ENCODE measurements around the gene TRABD2A. TPM values are rescaled to one million over a fixed set of nuclear protein-coding genes. Genes with fewer than 3 reads are reported as not detected.
A peak's percentile ranks its signal among the peaks of the same experiment; 100 is the strongest.

Gene TRABD2A
- total RNA-seq, 2 donors from 2014 or later: 10.3 TPM; not detected in 1

- no peaks in the 10 kb centered on the region for H3K27me3 ChIP-seq (replicated peaks; ENCODE audit: insufficient read depth)
- no peaks in the 10 kb centered on the region for H3K9me3 ChIP-seq
- no peak for TF ChIP-seq CTCF (IDR thresholded peaks at IDR 0.05)
- TF ChIP-seq POLR2AphosphoS5 (IDR thresholded peaks at IDR 0.05): no peak
- no peak for TF ChIP-seq POLR2A (IDR thresholded peaks at IDR 0.05)
- no peaks in the 10 kb centered on the region for H3K36me3 ChIP-seq
- no peak overlapping the region for H3K27ac ChIP-seq
- 78% methylated on average over 4 of the region's 4 CpGs for WGBS
- H3K4me3 ChIP-seq: no peak overlapping the region
- intact Hi-C loops (cut with DNase I): no loop called here
- no peaks in the 10 kb centered on the region for H3K4me1 ChIP-seq (replicated peaks)
- no peak for DNase-seq (ENCODE audit: low spot score)
Measured at GRCh38 chr2:84808279-84808678, 72.6 kb downstream of the TRABD2A start.

- H3K4me3 ChIP-seq: no peak overlapping the region
- TF ChIP-seq CTCF (IDR thresholded peaks at IDR 0.05): no peak
- TF ChIP-seq POLR2AphosphoS5 (IDR thresholded peaks at IDR 0.05): peak; percentile 31
- DNase-seq (ENCODE audit: low spot score): peak; percentile 27
- H3K36me3 ChIP-seq: no peaks in the 10 kb centered on the region
- intact Hi-C loops (cut with DNase I): no loop called here
- no peaks in the 10 kb centered on the region for H3K27me3 ChIP-seq (replicated peaks; ENCODE audit: insufficient read depth)
- no peak overlapping the region for H3K27ac ChIP-seq
- WGBS: 22% methylated on average over 4 of the region's 4 CpGs
- no peaks in the 10 kb centered on the region for H3K9me3 ChIP-seq
- no peaks in the 10 kb centered on the region for H3K4me1 ChIP-seq (replicated peaks)
Measured at GRCh38 chr2:84807063-84807485, 73.8 kb downstream of the TRABD2A start.

GRCh38 chr2:84805250-84805958, 75.5 kb downstream of the TRABD2A start:
- intact Hi-C loops (cut with DNase I): no loop called here
- 74% methylated on average over 1 of the region's 1 CpG for WGBS
- TF ChIP-seq CTCF (IDR thresholded peaks at IDR 0.05): no peak
- no peak for TF ChIP-seq POLR2A (IDR thresholded peaks at IDR 0.05)
- no peak for TF ChIP-seq POLR2AphosphoS5 (IDR thresholded peaks at IDR 0.05)

GRCh38 chr2:84801811-84802210, 79.1 kb downstream of the TRABD2A start:
- no peaks in the 10 kb centered on the region for H3K4me1 ChIP-seq (replicated peaks)
- TF ChIP-seq CTCF (IDR thresholded peaks at IDR 0.05) (no peak), POLR2AphosphoS5 (IDR thresholded peaks at IDR 0.05) (peak; percentile 57)
- no peaks in the 10 kb centered on the region for H3K36me3 ChIP-seq
- DNase-seq (ENCODE audit: low spot score): peak; percentile 17
- no peaks in the 10 kb centered on the region for H3K27me3 ChIP-seq (replicated peaks; ENCODE audit: insufficient read depth)
- H3K4me3 ChIP-seq: no peak overlapping the region
- intact Hi-C loops (cut with DNase I): no loop called here
- H3K9me3 ChIP-seq: no peaks in the 10 kb centered on the region
- WGBS: 50% methylated on average over 2 of the region's 2 CpGs
- no peak overlapping the region for H3K27ac ChIP-seq

More at GRCh38 chr2:84805250-84805958, 75.5 kb downstream of the TRABD2A start:
- no peak for DNase-seq (ENCODE audit: low spot score)
- Histone ChIP-seq H3K4me3 (no peak overlapping the region), H3K27ac (no peak overlapping the region), H3K27me3 (replicated peaks; ENCODE audit: insufficient read depth) (no peaks in the 10 kb centered on the region), H3K9me3 (no peaks in the 10 kb centered on the region), H3K36me3 (no peaks in the 10 kb centered on the region), H3K4me1 (replicated peaks) (no peaks in the 10 kb centered on the region)

- H3K27ac ChIP-seq: no peak overlapping the region
- intact Hi-C loops (cut with DNase I): no loop called here
- no peak for DNase-seq (ENCODE audit: low spot score)
- H3K36me3 ChIP-seq: no peaks in the 10 kb centered on the region
- TF ChIP-seq CTCF (IDR thresholded peaks at IDR 0.05) (no peak), POLR2AphosphoS5 (IDR thresholded peaks at IDR 0.05) (no peak), POLR2A (IDR thresholded peaks at IDR 0.05) (no peak)
- H3K9me3 ChIP-seq: no peaks in the 10 kb centered on the region
- 67% methylated on average over 1 of the region's 1 CpG for WGBS
- no peaks in the 10 kb centered on the region for H3K4me1 ChIP-seq (replicated peaks)
- no peak overlapping the region for H3K4me3 ChIP-seq
- no peaks in the 10 kb centered on the region for H3K27me3 ChIP-seq (replicated peaks; ENCODE audit: insufficient read depth)
Measured at GRCh38 chr2:84800194-84800805, 80.6 kb downstream of the TRABD2A start.

Data from prostate gland (tissue), 2 donors.